Measurements from ENCODE around the gene DDX17.

GRCh38 chr22:38490915-38491314, 15.2 kb downstream of the DDX17 start:
- TF ChIP-seq EZH2 (optimal IDR thresholded peaks at IDR 0.05; ENCODE audit: low read depth, low read length) (no peak), CTCF (IDR thresholded peaks at IDR 0.05; ENCODE audit: low read length) (no peak), EZH2phosphoT487 (IDR thresholded peaks at IDR 0.05; ENCODE audit: low read length) (no peak)
